Dendritic cell treated with granulocyte-macrophage colony-stimulating factor and Interleukin-4, amounts not matched to agents 40 ng/mL and 50 ng/mL, for 4 days (primary cell): ENCODE results near the gene MAN1A1.
"Not testable (repeated sequence)": the region's sequence is repeated elsewhere in the genome, so short reads cannot be mapped to it uniquely, and the experiment has no call there.

ENCODE experiments used
- H3K27ac Mint-ChIP-seq: one replicate; pipeline ENCODE4 v1.8.0; 2022; ENCODE audit warnings: mild to moderate bottlenecking, mixed read lengths
- H3K27me3 Mint-ChIP-seq: one replicate; pipeline ENCODE4 v1.8.0; 2022; ENCODE audit warnings: mild to moderate bottlenecking, mixed read lengths
- H3K36me3 Mint-ChIP-seq: one replicate; pipeline ENCODE4 v1.8.0; 2022; ENCODE audit warnings: low read depth, mixed read lengths
- H3K4me1 Mint-ChIP-seq: one replicate; pipeline ENCODE4 v1.8.0; 2022; ENCODE audit warnings: low read depth, mixed read lengths
- H3K4me3 Mint-ChIP-seq: one replicate; pipeline ENCODE4 v1.8.0; 2022; ENCODE audit warnings: mild to moderate bottlenecking, moderate library complexity, mixed read lengths
- H3K9me3 Mint-ChIP-seq: one replicate; pipeline ENCODE4 v1.8.0; 2022; ENCODE audit warnings: mixed read lengths
- intact Hi-C: fragments of 100-400 bp; cut with micrococcal nuclease; formaldehyde crosslinking; loops from one replicate; pipeline ENCODE4 v1.15.0; 2022

The MAN1A1 gene

GRCh38 chr6:119296036-119297035 lies 53.2 kb downstream of the MAN1A1 start:
- H3K4me1 Mint-ChIP-seq, result no peaks in the 10 kb centered on the region
- intact Hi-C loops, result no loop called here
- H3K27ac Mint-ChIP-seq, result no peak overlapping the region
- no peaks in the 10 kb centered on the region for H3K27me3 Mint-ChIP-seq
- H3K9me3 Mint-ChIP-seq, result no peaks in the 10 kb centered on the region
- peaks cover 2% of the 10 kb centered on the region for H3K36me3 Mint-ChIP-seq
- no peak overlapping the region for H3K4me3 Mint-ChIP-seq

- intact Hi-C loops, result no loop called here
- H3K27me3 Mint-ChIP-seq, result no peaks in the 10 kb centered on the region
- no peak overlapping the region for H3K27ac Mint-ChIP-seq
- H3K36me3 Mint-ChIP-seq, result peaks cover 6% of the 10 kb centered on the region
- H3K4me3 Mint-ChIP-seq, result no peak overlapping the region
- H3K4me1 Mint-ChIP-seq, result no peaks in the 10 kb centered on the region
- H3K9me3 Mint-ChIP-seq, result no peaks in the 10 kb centered on the region
Observed at GRCh38 chr6:119294984-119295383, 54.6 kb downstream of the MAN1A1 start.

- H3K9me3 Mint-ChIP-seq, H3K27me3 Mint-ChIP-seq, H3K27ac Mint-ChIP-seq, intact Hi-C loops, H3K4me1 Mint-ChIP-seq, H3K4me3 Mint-ChIP-seq: not testable (repeated sequence)
- H3K36me3 Mint-ChIP-seq, result peaks cover 15% of the 10 kb centered on the region
Observed at GRCh38 chr6:119291060-119291459, 58.5 kb downstream of the MAN1A1 start.

- H3K36me3 Mint-ChIP-seq, result peaks cover 15% of the 10 kb centered on the region
Observed at GRCh38 chr6:119290306-119290705, 59.3 kb downstream of the MAN1A1 start.

GRCh38 chr6:119289651-119290050 lies 59.9 kb downstream of the MAN1A1 start:
- H3K4me1 Mint-ChIP-seq, result no peaks in the 10 kb centered on the region
- H3K9me3 Mint-ChIP-seq, result no peaks in the 10 kb centered on the region
- H3K4me3 Mint-ChIP-seq, result no peak overlapping the region
- peaks cover 15% of the 10 kb centered on the region for H3K36me3 Mint-ChIP-seq
- intact Hi-C loops, result no loop called here
- H3K27me3 Mint-ChIP-seq, result no peaks in the 10 kb centered on the region
- H3K27ac Mint-ChIP-seq, result no peak overlapping the region

More at GRCh38 chr6:119290306-119290705, 59.3 kb downstream of the MAN1A1 start:
- Mint-ChIP-seq H3K4me3 (no peak overlapping the region), H3K4me1 (no peaks in the 10 kb centered on the region), H3K27me3 (no peaks in the 10 kb centered on the region), H3K27ac (no peak overlapping the region), H3K9me3 (no peaks in the 10 kb centered on the region)
- intact Hi-C loops, result no loop called here

GRCh38 chr6:119285908-119286625 lies 63.5 kb downstream of the MAN1A1 start:
- intact Hi-C loops, result no loop called here
- H3K4me1 Mint-ChIP-seq, result peaks cover 7% of the 10 kb centered on the region
- no peaks in the 10 kb centered on the region for H3K27me3 Mint-ChIP-seq
- no peak overlapping the region for H3K27ac Mint-ChIP-seq
- H3K4me3 Mint-ChIP-seq, result no peak overlapping the region
- H3K36me3 Mint-ChIP-seq, result peaks cover 22% of the 10 kb centered on the region
- no peaks in the 10 kb centered on the region for H3K9me3 Mint-ChIP-seq

- peaks cover 7% of the 10 kb centered on the region for H3K4me1 Mint-ChIP-seq
Observed at GRCh38 chr6:119284861-119285521, 64.6 kb downstream of the MAN1A1 start.

GRCh38 chr6:119283979-119284545 lies 65.5 kb downstream of the MAN1A1 start:
- Mint-ChIP-seq H3K4me1 (peaks cover 7% of the 10 kb centered on the region), H3K9me3 (no peaks in the 10 kb centered on the region), H3K4me3 (no peak overlapping the region), H3K27ac (no peak overlapping the region), H3K36me3 (peaks cover 24% of the 10 kb centered on the region), H3K27me3 (no peaks in the 10 kb centered on the region)
- intact Hi-C loops, result no loop called here

More at GRCh38 chr6:119284861-119285521, 64.6 kb downstream of the MAN1A1 start:
- Mint-ChIP-seq H3K36me3 (peaks cover 24% of the 10 kb centered on the region), H3K9me3 (no peaks in the 10 kb centered on the region), H3K27me3 (no peaks in the 10 kb centered on the region), H3K4me3 (no peak overlapping the region), H3K27ac (no peak overlapping the region)
- intact Hi-C loops, result no loop called here

- no peak overlapping the region for H3K4me3 Mint-ChIP-seq
- H3K27me3 Mint-ChIP-seq, result no peaks in the 10 kb centered on the region
- no peaks in the 10 kb centered on the region for H3K9me3 Mint-ChIP-seq
- peaks cover 24% of the 10 kb centered on the region for H3K36me3 Mint-ChIP-seq
- H3K4me1 Mint-ChIP-seq, result peaks cover 7% of the 10 kb centered on the region
- intact Hi-C loops, result no loop called here
- peak overlapping the region; percentile 7 for H3K27ac Mint-ChIP-seq
Observed at GRCh38 chr6:119283214-119283613, 66.3 kb downstream of the MAN1A1 start.

GRCh38 chr6:119280668-119281067 lies 68.9 kb downstream of the MAN1A1 start:
- H3K27ac Mint-ChIP-seq, result no peak overlapping the region
- H3K4me1 Mint-ChIP-seq, result peaks cover 7% of the 10 kb centered on the region
- H3K9me3 Mint-ChIP-seq, result no peaks in the 10 kb centered on the region
- intact Hi-C loops, result no loop called here
- no peaks in the 10 kb centered on the region for H3K27me3 Mint-ChIP-seq
- no peak overlapping the region for H3K4me3 Mint-ChIP-seq
- peaks cover 23% of the 10 kb centered on the region for H3K36me3 Mint-ChIP-seq

GRCh38 chr6:119280080-119280479 lies 69.5 kb downstream of the MAN1A1 start:
- Mint-ChIP-seq H3K36me3 (peaks cover 26% of the 10 kb centered on the region), H3K9me3 (no peaks in the 10 kb centered on the region), H3K4me3 (no peak overlapping the region), H3K27me3 (no peaks in the 10 kb centered on the region), H3K27ac (no peak overlapping the region), H3K4me1 (peaks cover 7% of the 10 kb centered on the region)
- intact Hi-C loops, result no loop called here

GRCh38 chr6:119278625-119279024 lies 70.9 kb downstream of the MAN1A1 start:
- Mint-ChIP-seq H3K36me3 (peaks cover 25% of the 10 kb centered on the region), H3K4me1 (peaks cover 7% of the 10 kb centered on the region), H3K27ac (no peak overlapping the region), H3K9me3 (no peaks in the 10 kb centered on the region), H3K4me3 (no peak overlapping the region), H3K27me3 (no peaks in the 10 kb centered on the region)
- intact Hi-C loops, result no loop called here

- H3K9me3 Mint-ChIP-seq, result no peaks in the 10 kb centered on the region
- H3K4me3 Mint-ChIP-seq, result no peak overlapping the region
- intact Hi-C loops, result no loop called here
- H3K27ac Mint-ChIP-seq, result no peak overlapping the region
- H3K4me1 Mint-ChIP-seq, result no peaks in the 10 kb centered on the region
- no peaks in the 10 kb centered on the region for H3K27me3 Mint-ChIP-seq
- H3K36me3 Mint-ChIP-seq, result peaks cover 23% of the 10 kb centered on the region
Observed at GRCh38 chr6:119277052-119277451, 72.5 kb downstream of the MAN1A1 start.
